MV-4-11 (cell line): ENCODE data around the gene HHATL.
A peak's percentile ranks its signal among the peaks of the same experiment; 100 is the strongest.

Source experiments
- DNase-seq: peaks from one replicate; lab custom pipeline; 2025; lab: John Stamatoyannopoulos, UW

Gene HHATL, protein sequence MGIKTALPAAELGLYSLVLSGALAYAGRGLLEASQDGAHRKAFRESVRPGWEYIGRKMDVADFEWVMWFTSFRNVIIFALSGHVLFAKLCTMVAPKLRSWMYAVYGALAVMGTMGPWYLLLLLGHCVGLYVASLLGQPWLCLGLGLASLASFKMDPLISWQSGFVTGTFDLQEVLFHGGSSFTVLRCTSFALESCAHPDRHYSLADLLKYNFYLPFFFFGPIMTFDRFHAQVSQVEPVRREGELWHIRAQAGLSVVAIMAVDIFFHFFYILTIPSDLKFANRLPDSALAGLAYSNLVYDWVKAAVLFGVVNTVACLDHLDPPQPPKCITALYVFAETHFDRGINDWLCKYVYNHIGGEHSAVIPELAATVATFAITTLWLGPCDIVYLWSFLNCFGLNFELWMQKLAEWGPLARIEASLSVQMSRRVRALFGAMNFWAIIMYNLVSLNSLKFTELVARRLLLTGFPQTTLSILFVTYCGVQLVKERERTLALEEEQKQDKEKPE

DNA sequence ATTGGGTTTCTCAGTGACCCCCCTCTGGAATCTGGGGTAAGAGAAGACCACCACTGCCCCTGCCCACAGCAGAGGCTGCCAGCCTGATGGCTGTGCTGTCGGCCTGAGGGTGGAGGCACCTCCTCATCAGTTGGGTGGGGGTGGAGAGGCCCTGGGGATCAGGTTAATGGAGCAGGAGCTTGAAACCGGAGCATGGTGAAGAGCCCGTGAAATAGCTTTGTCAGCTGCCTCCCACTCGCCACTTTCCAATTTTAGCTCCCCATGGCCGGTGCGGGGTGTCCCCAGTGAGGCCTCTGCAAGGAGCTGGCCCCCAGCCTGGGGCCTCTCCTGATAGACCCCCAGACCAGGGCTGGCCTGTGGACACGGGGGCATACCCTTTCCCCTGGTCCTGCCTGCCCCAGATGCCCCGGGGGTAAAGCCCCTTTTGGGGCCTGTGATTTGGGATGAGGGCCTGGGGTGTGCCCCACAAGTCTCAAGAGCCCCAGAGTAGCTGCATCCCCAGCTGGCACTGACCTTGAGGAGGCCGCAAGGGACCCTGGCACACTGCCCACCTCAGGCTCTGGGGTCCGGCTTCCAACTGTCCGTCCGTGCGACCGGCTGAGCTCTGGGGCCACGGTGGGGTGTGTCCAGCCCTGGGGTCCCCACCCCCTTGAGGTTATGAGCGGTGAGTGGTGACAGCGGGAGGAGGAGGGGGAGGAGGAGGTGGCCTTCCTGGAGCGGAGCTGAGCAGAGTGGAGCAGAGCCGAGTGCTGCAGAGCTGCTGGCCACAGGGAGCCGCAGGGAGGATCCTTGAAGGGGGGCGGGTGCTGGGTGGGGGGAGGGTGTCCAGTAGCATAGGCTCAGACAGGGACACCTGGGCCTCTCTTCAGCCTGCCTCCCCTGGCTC lies at the start of gene HHATL:
HHATL (minus strand) TSS at position 733 of the 886 bp plus-strand sequence. CDS start 1,972 bp downstream, outside the sequence.
- DNase-seq: no peak

- no peak for DNase-seq
These were observed 49.0 kb upstream of the HHATL start for GRCh38 chr3:42751609-42752008.

GRCh38 chr3:42750834-42751233 lies 48.2 kb upstream of the HHATL start:
- DNase-seq: no peak

GRCh38 chr3:42749753-42750231 lies 47.2 kb upstream of the HHATL start:
- peak; percentile 64 for DNase-seq

DNA sequence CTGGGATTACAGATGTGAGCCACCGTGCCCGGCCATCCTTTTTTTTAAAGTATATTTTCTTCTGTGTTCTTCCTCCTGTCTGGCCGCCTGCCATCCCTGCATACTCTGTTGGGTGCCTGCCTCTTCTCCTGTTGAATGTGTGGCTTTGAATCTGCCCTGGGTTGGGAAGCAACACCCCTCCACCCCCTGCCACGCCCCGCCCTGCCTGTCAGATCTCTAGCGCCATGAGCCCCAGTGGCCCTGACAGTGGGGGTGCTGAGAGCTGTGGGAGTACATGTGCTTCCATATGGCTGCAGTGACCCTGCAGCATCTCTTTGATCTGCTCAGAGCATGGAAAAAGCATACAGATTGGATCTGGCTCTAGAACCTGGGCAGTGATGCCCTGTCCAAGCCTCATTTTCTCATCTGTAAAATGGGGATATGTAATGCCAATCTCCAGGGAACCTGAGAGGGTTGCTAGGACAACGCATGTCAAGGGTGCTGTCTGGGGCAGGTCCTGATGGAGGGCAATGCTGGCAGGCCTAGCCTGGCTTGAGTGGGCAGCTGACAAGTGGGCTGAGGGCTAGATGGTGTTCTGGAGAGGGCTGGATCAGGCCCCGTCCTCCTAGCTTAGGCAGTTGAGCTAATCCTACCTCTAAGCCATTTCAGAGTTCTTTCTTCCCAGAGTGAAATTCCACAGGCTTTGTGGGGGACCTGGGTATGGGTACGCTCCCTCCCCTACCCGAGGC lies 46.6 kb upstream of the HHATL start:
- DNase-seq: no peak

GRCh38 chr3:42747581-42747980 lies 45.0 kb upstream of the HHATL start:
- DNase-seq: no peak

DNA sequence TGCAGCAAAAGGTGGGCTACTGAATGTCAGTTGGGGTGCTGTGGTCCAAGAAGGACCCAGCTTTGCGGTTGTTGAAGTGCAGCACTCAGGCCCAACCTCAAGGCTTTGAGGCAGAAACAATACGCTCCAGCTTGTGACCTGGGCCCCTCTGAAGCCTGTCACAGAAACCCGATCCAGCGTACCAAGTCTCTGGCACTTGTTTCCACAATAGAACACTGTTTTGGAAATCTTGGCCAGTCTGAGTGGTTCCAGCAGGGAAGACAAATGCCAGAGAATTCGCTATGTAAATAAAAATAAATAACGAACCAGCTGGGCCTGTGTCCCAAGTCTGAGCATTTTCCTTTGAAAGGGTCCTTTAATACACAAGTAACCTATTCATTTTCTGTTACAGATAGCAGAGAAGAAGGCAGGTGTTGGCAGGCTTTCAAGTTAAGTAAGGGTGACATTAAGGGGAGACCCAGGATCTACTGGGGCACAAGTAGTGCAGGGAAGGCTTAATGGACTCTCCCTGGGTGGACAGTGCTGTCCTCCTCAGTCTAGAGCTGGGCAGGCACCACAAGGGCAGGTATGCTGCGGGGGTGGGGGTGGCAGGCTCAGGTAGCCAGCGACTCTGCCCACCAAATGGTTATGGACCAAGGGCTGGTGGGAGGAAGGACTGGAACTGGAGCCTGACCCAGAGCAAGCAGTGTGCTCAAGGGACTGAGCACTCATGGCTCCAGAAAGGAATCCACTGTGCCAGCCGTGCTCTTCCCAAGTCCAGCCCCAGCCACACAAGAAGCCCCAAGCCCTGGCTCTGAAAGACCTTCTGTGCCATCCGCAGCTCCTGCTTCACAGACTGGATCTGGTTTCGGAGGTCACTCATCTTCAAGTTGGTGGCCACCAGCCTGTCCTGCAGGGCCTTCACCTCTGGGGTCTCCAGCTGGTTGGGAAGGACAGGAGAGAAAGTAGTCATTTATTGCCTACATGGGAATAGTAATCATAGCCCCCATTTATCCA lies 44.2 kb upstream of the HHATL start:
- DNase-seq: no peak

DNA sequence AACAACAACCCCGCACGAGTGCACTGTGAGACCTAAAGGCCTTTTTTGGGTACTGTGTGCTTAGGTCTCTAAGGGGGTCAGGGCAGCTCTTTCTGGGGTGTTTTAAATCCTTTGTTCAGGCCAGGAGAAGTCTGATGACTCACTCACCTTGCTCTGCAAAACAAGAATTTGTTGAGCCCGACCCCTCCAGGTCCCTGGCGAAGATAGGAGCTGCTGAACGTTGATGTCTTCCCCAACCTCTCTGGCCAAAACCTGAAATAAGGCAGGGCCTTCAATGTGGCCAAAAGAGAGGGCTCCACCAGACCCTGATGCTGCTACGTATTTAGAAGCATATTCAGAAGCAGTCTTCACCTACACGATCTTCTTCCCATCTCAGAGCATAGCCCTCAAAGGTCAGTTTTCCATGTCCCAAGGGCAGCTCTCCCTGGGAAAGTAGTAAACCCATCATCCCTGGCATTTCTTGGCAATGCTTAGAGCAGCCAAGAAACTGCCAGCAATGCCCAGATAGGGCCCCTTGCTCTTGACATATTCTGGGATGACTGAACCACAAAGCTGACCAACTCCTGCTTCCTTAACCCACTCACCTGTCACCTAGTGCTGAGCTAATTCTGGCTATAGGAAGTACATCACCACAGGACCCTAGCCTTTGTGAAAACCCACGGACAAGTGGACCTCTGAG lies 43.3 kb upstream of the HHATL start:
- DNase-seq: no peak

DNA sequence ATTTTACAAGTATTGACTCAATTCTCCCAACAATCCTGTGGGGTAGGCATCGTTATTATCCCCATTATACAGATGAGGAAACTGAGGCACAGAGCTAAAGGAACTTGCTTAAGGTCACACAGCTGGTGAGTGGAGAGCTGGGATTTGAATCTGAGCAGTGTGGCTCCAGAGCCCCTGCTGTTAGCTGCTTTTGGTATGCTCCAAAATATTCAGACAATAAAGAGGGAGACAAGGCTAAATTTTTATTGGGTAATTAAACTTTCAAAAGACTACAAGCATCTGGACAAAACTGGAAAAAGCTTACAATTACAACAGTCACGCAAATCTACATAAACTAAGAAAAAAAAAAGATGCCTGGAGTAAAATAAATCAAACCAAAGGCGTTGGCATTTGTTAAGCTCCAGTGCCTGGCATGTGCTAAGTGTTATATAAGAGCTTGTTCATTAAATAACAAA lies 42.7 kb upstream of the HHATL start:
- DNase-seq: no peak

DNA sequence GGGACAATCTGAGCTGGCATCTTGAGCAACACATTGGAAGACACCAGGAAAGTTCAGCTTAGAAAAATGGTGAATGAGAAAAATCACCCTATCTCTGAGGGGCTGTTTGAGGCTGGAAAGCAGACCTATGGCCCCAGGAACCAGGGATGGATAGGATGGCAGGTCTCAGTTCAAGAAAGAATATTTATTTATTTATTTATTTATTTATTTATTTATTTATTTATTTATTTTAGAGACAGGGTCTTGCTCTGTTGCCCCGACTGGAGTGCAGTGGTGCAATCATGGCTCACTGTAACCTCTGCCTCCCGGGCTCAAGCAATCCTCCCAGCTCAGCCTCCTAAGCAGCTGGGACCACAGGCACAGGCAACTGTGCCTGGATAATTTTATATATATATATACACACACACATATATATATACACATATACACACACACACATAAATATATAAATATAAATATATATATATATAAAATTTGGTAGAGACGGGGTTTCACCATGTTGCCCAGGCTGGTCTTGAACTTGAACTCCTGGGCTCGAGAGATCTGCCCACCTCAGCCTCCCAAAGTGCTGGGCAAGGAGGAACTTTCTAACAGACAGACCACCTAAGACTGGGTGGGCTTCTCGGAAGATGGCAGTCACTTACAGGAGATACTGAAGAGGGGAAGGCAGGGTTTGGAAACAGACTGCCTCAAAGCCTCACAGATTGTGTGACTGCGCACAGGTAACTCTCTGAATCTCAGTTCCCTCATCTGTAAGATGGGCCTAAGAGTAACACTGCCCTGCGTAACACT lies 40.8 kb upstream of the HHATL start:
- DNase-seq: no peak

DNA sequence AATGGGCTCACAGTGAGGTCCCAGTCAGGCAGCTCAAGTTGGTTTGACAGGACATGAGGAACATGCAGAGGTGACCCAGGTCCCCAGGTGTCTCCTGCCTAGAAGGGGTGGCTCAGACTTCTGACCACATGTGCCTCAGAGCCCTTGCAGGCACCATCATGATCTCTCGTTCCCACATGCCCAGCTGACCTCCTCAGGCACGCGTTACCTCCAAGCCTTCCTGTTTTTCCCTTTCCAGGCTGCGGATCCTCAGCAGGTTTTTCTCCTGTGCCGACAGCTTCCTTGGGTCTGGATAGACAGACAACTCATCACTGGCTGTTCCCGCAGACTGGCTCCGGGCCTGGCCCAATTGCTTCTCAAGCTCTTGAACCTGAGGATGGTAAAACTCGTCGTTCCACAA lies 40.1 kb upstream of the HHATL start:
- no peak for DNase-seq

DNA sequence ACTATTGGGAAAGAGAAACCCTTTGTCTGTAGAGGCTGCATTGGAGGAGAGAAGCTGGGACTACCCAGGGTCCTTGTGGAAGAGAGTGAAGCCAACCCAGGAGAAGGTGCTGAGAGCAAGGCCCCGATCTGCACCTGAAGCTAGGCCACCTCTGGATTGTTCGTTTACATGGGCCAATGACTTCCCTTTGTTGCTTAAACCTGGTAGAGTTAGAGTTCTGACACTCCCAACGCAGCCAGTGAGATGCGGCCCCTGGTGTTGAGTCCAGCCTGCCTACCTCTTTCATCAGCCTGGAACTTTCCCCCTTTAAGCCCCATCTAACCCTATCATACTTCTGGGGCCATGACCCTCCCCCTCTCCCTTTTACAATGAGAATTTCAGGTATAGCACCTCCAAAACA lies 39.7 kb upstream of the HHATL start:
- DNase-seq: no peak

DNA sequence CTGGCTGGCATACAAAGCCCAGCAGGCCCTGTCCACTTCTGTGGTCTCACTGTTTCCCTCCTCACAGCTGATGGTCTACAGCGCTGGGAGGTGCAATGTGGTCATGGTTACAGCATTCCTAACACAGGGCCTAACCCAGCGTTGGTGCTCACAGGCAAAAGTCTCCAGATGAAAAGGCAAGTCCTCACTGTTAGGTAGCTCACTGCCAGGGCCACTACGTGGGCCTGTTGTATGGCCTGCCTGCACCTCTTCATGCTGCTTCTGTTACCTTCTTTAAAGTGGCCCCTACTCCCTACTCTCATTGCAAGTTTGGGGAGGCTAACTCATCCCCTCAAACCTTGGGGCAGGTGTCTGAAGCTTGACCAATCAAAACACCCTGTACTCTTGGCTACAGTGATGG lies 39.2 kb upstream of the HHATL start:
- no peak for DNase-seq

GRCh38 chr3:42739401-42740158 lies 37.0 kb upstream of the HHATL start:
- DNase-seq: no peak

- DNase-seq: no peak
These were observed 33.9 kb upstream of the HHATL start for GRCh38 chr3:42736531-42736930.

DNA sequence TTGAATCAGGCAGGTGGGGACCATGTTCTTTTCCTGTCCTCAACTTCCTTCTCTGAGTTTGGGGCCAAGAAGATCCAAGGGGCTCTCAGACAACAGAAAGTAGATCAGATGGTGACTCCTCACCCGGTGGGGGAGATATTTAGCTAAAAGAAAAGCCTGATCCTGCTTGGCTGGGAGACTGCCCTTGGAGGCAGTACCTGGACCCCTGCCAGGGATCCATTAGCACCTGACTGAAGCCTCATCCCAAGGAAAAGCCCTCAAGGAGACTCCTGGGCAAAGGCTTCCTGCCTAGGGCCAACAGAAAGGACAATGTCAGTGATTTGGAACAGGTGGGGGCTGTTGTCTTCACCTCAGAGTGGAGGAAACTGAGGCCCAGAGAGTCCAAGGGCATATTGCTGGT lies 33.5 kb upstream of the HHATL start:
- no peak for DNase-seq

DNA sequence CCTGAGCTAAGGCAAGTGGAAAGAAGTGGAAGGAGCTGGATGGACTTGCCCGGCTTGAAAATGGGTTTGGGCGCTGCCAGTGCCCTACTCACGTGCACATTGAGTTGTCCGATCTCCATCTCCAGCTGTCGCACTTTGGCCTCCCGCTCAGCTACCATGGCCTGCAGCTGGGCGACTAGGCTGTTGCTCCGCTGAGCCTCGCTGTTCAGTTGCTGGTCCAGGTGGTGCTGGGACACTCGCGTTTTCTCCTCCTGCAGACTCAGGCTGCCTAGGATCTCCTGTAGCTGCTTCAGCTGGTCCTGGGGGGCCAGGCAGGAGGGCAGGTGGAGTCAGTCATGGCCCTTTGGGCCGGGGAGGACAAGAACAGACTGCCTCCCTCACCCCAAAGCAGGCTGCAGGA lies 33.0 kb upstream of the HHATL start:
- no peak for DNase-seq

DNA sequence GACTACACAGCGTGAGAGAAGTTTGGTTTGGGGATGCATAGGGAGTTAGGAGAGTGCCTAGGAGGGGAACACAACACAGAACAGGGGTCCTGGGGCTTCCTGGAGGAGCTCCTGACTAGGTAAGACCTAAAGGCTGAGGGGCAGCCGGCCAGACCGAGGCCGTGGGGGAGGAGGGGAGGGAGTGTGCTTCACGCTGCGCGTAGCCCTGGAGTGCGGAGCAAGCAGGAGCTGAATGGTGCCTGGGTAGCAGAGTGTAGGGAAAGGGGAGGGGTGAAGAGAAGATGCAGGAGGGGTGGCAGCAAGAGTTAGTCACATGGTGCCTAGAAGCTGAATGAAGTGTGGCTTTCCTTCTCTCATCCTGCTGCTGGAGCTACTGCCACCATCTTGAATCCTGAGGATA lies 32.4 kb upstream of the HHATL start:
- DNase-seq: no peak
